GM23338 (cell line): Measurements from ENCODE around the gene IMPDH1. TPM values are rescaled to one million over a fixed set of nuclear protein-coding genes. Genes with fewer than 3 reads are reported as not detected.

Source experiments
- ATAC-seq: fragments of 200-7000 bp; cut with Tn5 transposase; 3 replicates; pipeline ENCODE4 v1.9.1; 2020
- DNase-seq: peaks from one replicate; pipeline ENCODE4 v3.0.0-alpha.2; 2015; ENCODE audit warnings: low spot score
- H2AFZ ChIP-seq: fragments of 200-600 bp; sonication (generic); 2 replicates; pipeline ENCODE4 v1.8.0; 2016; ENCODE audit warnings: antibody characterized with exemption, mild to moderate bottlenecking, moderate library complexity
- H3F3A ChIP-seq: fragments of 200-600 bp; sonication (generic); replicated peaks from 2 replicates; pipeline ENCODE4 v1.8.0; 2017; ENCODE audit warnings: antibody characterized with exemption, mixed run types, low read depth
- H3K27ac ChIP-seq: fragments of 200-600 bp; sonication (generic); 2 replicates; pipeline ENCODE4 v1.6.1; 2016; ENCODE audit warnings: low read depth
- H3K27me3 ChIP-seq: fragments of 200-600 bp; sonication (generic); 2 replicates; pipeline ENCODE4 v1.8.0; 2016; ENCODE audit warnings: mild to moderate bottlenecking, mixed run types, moderate library complexity; ENCODE audit not compliant: insufficient read depth
- H3K36me3 ChIP-seq: fragments of 200-600 bp; sonication (generic); 2 replicates; pipeline ENCODE4 v1.8.0; 2016; ENCODE audit warnings: mild to moderate bottlenecking; ENCODE audit not compliant: insufficient read depth
- H3K4me1 ChIP-seq: fragments of 200-600 bp; sonication (generic); 2 replicates; pipeline ENCODE4 v1.8.0; 2016; ENCODE audit warnings: mild to moderate bottlenecking, moderate library complexity; ENCODE audit not compliant: insufficient read depth
- H3K4me2 ChIP-seq: fragments of 200-600 bp; sonication (generic); 2 replicates; pipeline ENCODE4 v1.7.1; 2017; ENCODE audit warnings: mixed run types
- H3K4me3 ChIP-seq: fragments of 200-600 bp; sonication (generic); 2 replicates; pipeline ENCODE4 v1.6.1; 2016; ENCODE audit warnings: mixed run types
- H3K79me2 ChIP-seq: fragments of 200-600 bp; sonication (generic); replicated peaks from 2 replicates; pipeline ENCODE4 v1.8.0; 2017; ENCODE audit warnings: mild to moderate bottlenecking; ENCODE audit not compliant: insufficient read depth
- H3K9me2 ChIP-seq: fragments of 200-600 bp; sonication (generic); 2 replicates; pipeline ENCODE4 v1.8.0; 2017; ENCODE audit not compliant: insufficient read depth
- H4K20me1 ChIP-seq: fragments of 200-600 bp; sonication (generic); replicated peaks from 2 replicates; pipeline ENCODE4 v1.8.0; 2017; ENCODE audit warnings: mild to moderate bottlenecking; ENCODE audit not compliant: insufficient read depth
- H3K27ac Mint-ChIP-seq: 2 replicates; pipeline ENCODE4 v1.8.0; 2020; ENCODE audit warnings: inconsistent platforms, mild to moderate bottlenecking, moderate library complexity, mixed read lengths
- H3K27me3 Mint-ChIP-seq: 3 replicates; pipeline ENCODE4 v1.8.0; 2022; ENCODE audit warnings: low read depth, mild to moderate bottlenecking, moderate library complexity, mixed read lengths, inconsistent platforms; ENCODE audit not compliant: insufficient read depth, poor library complexity
- H3K36me3 Mint-ChIP-seq: 3 replicates; pipeline ENCODE4 v1.8.0; 2021; ENCODE audit warnings: low read depth, mild to moderate bottlenecking, inconsistent platforms, moderate library complexity, mixed read lengths
- H3K4me1 Mint-ChIP-seq: 3 replicates; pipeline ENCODE4 v1.8.0; 2020; ENCODE audit warnings: mild to moderate bottlenecking, inconsistent platforms, mixed read lengths
- H3K4me3 Mint-ChIP-seq: 3 replicates; pipeline ENCODE4 v1.8.0; 2021; ENCODE audit warnings: moderate library complexity, mild to moderate bottlenecking, inconsistent platforms, mixed read lengths
- H3K9me3 Mint-ChIP-seq: 3 replicates; pipeline ENCODE4 v1.8.0; 2020; ENCODE audit warnings: moderate library complexity, mild to moderate bottlenecking, inconsistent platforms, mixed read lengths
- POLR2AphosphoS5 ChIP-seq: IDR thresholded peaks from 2 replicates; pipeline ENCODE4 v1.6.1; 2016; ENCODE audit warnings: antibody characterized with exemption, low read depth
- polyA plus RNA-seq: library from polyadenylated mRNA; unstranded; fragments of >200 nt; fragmentation: Nextera tagmentation; extraction: Ambion mirVana; gene quantifications from 2 replicates; pipeline ENCODE4 v1.2.1, GENCODE V29; 2016
- total RNA-seq: library from RNA; depleted of rRNA; stranded (reverse); fragments of >200 nt; shearing (Covaris generic); gene quantifications from 2 replicates; pipeline ENCODE4 v1.2.3, GENCODE V29; 2014
- TF ChIP-seq, protein P1 (sequence below): IDR thresholded peaks from one replicate; pipeline ENCODE4 v1.6.1; 2018; ENCODE audit warnings: antibody characterized with exemption; ENCODE audit not compliant: unreplicated experiment
- TF ChIP-seq, protein P2 (sequence below): fragments of 250-450 bp; sonication (Bioruptor Pico); IDR thresholded peaks from 2 replicates; pipeline ENCODE4 v1.5.0; 2020; ENCODE audit warnings: mild to moderate bottlenecking, moderate library complexity

IMPDH1 gene
- total and polyA plus RNA-seq, 2 experiments from 2014 or later = 16.4 to 48.3 TPM

GRCh38 chr7:128452552-128452951, 42.8 kb upstream of the IMPDH1 start:
- Histone ChIP-seq H3F3A (peaks cover 7% of the 10 kb centered on the region; the same call in 1 of the 2 replicates), H2AFZ (no peak overlapping the region), H3K79me2 (peaks cover 16% of the 10 kb centered on the region), H4K20me1 (0 out of 2 replicates have a peak, but pooled peaks cover 4% of the 10 kb centered on the region), H3K4me2 (no peak overlapping the region), H3K4me3 (no peak overlapping the region), H3K9me2 (no peaks in the 10 kb centered on the region), H3K36me3 (no peaks in the 10 kb centered on the region), H3K27me3 (peaks cover 6% of the 10 kb centered on the region), H3K4me1 (peaks cover 31% of the 10 kb centered on the region), H3K27ac (no peak overlapping the region)
- Mint-ChIP-seq H3K27ac (no peak overlapping the region), H3K9me3 (no peaks in the 10 kb centered on the region), H3K4me1 (peaks cover 34% of the 10 kb centered on the region), H3K27me3 (peaks cover 19% of the 10 kb centered on the region), H3K36me3 (peaks cover 10% of the 10 kb centered on the region), H3K4me3 (no peak overlapping the region)
- no peak for DNase-seq
- no peak for ATAC-seq
- no peak for TF ChIP-seq POLR2AphosphoS5
- TF ChIP-seq, protein P1, sequence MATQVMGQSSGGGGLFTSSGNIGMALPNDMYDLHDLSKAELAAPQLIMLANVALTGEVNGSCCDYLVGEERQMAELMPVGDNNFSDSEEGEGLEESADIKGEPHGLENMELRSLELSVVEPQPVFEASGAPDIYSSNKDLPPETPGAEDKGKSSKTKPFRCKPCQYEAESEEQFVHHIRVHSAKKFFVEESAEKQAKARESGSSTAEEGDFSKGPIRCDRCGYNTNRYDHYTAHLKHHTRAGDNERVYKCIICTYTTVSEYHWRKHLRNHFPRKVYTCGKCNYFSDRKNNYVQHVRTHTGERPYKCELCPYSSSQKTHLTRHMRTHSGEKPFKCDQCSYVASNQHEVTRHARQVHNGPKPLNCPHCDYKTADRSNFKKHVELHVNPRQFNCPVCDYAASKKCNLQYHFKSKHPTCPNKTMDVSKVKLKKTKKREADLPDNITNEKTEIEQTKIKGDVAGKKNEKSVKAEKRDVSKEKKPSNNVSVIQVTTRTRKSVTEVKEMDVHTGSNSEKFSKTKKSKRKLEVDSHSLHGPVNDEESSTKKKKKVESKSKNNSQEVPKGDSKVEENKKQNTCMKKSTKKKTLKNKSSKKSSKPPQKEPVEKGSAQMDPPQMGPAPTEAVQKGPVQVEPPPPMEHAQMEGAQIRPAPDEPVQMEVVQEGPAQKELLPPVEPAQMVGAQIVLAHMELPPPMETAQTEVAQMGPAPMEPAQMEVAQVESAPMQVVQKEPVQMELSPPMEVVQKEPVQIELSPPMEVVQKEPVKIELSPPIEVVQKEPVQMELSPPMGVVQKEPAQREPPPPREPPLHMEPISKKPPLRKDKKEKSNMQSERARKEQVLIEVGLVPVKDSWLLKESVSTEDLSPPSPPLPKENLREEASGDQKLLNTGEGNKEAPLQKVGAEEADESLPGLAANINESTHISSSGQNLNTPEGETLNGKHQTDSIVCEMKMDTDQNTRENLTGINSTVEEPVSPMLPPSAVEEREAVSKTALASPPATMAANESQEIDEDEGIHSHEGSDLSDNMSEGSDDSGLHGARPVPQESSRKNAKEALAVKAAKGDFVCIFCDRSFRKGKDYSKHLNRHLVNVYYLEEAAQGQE = no peak
- TF ChIP-seq, protein P2, sequence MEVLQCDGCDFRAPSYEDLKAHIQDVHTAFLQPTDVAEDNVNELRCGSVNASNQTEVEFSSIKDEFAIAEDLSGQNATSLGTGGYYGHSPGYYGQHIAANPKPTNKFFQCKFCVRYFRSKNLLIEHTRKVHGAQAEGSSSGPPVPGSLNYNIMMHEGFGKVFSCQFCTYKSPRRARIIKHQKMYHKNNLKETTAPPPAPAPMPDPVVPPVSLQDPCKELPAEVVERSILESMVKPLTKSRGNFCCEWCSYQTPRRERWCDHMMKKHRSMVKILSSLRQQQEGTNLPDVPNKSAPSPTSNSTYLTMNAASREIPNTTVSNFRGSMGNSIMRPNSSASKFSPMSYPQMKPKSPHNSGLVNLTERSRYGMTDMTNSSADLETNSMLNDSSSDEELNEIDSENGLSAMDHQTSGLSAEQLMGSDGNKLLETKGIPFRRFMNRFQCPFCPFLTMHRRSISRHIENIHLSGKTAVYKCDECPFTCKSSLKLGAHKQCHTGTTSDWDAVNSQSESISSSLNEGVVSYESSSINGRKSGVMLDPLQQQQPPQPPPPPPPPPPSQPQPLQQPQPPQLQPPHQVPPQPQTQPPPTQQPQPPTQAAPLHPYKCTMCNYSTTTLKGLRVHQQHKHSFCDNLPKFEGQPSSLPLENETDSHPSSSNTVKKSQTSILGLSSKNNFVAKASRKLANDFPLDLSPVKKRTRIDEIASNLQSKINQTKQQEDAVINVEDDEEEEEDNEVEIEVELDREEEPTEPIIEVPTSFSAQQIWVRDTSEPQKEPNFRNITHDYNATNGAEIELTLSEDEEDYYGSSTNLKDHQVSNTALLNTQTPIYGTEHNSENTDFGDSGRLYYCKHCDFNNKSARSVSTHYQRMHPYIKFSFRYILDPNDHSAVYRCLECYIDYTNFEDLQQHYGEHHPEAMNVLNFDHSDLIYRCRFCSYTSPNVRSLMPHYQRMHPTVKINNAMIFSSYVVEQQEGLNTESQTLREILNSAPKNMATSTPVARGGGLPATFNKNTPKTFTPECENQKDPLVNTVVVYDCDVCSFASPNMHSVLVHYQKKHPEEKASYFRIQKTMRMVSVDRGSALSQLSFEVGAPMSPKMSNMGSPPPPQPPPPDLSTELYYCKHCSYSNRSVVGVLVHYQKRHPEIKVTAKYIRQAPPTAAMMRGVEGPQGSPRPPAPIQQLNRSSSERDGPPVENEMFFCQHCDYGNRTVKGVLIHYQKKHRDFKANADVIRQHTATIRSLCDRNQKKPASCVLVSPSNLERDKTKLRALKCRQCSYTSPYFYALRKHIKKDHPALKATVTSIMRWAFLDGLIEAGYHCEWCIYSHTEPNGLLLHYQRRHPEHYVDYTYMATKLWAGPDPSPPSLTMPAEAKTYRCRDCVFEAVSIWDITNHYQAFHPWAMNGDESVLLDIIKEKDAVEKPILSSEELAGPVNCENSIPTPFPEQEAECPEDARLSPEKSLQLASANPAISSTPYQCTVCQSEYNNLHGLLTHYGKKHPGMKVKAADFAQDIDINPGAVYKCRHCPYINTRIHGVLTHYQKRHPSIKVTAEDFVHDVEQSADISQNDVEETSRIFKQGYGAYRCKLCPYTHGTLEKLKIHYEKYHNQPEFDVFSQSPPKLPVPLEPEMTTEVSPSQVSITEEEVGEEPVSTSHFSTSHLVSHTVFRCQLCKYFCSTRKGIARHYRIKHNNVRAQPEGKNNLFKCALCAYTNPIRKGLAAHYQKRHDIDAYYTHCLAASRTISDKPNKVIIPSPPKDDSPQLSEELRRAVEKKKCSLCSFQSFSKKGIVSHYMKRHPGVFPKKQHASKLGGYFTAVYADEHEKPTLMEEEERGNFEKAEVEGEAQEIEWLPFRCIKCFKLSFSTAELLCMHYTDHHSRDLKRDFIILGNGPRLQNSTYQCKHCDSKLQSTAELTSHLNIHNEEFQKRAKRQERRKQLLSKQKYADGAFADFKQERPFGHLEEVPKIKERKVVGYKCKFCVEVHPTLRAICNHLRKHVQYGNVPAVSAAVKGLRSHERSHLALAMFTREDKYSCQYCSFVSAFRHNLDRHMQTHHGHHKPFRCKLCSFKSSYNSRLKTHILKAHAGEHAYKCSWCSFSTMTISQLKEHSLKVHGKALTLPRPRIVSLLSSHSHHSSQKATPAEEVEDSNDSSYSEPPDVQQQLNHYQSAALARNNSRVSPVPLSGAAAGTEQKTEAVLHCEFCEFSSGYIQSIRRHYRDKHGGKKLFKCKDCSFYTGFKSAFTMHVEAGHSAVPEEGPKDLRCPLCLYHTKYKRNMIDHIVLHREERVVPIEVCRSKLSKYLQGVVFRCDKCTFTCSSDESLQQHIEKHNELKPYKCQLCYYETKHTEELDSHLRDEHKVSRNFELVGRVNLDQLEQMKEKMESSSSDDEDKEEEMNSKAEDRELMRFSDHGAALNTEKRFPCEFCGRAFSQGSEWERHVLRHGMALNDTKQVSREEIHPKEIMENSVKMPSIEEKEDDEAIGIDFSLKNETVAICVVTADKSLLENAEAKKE (CRISPR knock-in tag) = no peak
